Panc1 (cell line): ENCODE measurements around the gene CACNA2D3. TPM values are rescaled to one million over a fixed set of nuclear protein-coding genes. Genes with fewer than 3 reads are reported as not detected.

Experiments
- ATAC-seq: fragments of 200-7000 bp; cut with Tn5 transposase; 2 replicates; pipeline ENCODE4 v1.9.1; 2020; ENCODE audit warnings: mild to moderate bottlenecking, moderate library complexity
- BruUV-seq: library from RNA; stranded (reverse); fragments of 400-500 nt; replicated peaks from 2 replicates; lab custom pipeline; 2021; lab: Mats Ljungman, UMichigan
- CTCF ChIA-PET: fragments of 300-600 bp; sonication (Branson Sonifier 250); formaldehyde crosslinking; loops from one replicate; lab custom pipeline; 2022; ENCODE audit warnings: antibody characterized with exemption; lab: Charles Lee
- POLR2A ChIA-PET: fragments of 300-600 bp; sonication (Branson Sonifier 250); formaldehyde crosslinking; loops from one replicate; lab custom pipeline; 2022; ENCODE audit warnings: antibody characterized with exemption; lab: Charles Lee
- DNase-seq: peaks from one replicate; pipeline ENCODE4 v3.0.0-alpha.2; 2010; ENCODE audit warnings: low read depth, low spot score
- H3K27ac ChIP-seq: 2 replicates; pipeline ENCODE4 v1.5.1; 2011; ENCODE audit warnings: mild to moderate bottlenecking, low read length, inconsistent platforms
- H3K27me3 ChIP-seq: fragments of 200-500 bp; sonication (Bioruptor generic); 2 replicates; pipeline ENCODE4 v1.6.0; 2014; ENCODE audit warnings: low read length, inconsistent platforms; ENCODE audit not compliant: control insufficient read depth, insufficient read depth
- H3K36me3 ChIP-seq: fragments of 200-500 bp; sonication (Bioruptor generic); 2 replicates; pipeline ENCODE4 v1.5.1; 2014; ENCODE audit warnings: inconsistent platforms, mild to moderate bottlenecking, low read length, moderate library complexity; ENCODE audit not compliant: control insufficient read depth, insufficient read depth
- H3K4me1 ChIP-seq: 2 replicates; pipeline ENCODE4 v1.5.1; 2011; ENCODE audit warnings: inconsistent platforms, mild to moderate bottlenecking, low read length, moderate library complexity; ENCODE audit not compliant: control insufficient read depth, insufficient read depth
- H3K4me3 ChIP-seq, 2 experiments: 2 replicates each; pipeline ENCODE4 v1.5.1; 2011 to 2012; ENCODE audit warnings: low read depth in 2 of 2, low read length in 2 of 2, mild to moderate bottlenecking in 2 of 2, inconsistent platforms in 1 of 2, moderate library complexity in 1 of 2
- H3K9me3 ChIP-seq: fragments of 200-500 bp; sonication (Bioruptor generic); 2 replicates; pipeline ENCODE4 v1.5.1; 2014; ENCODE audit warnings: low read depth, mild to moderate bottlenecking, inconsistent platforms, low read length, moderate library complexity; ENCODE audit not compliant: control insufficient read depth, insufficient read depth
- CTCF ChIP-seq: fragments of 450-650 bp; IDR thresholded peaks from 2 replicates; pipeline ENCODE4 v1.5.1; 2017; ENCODE audit warnings: mild to moderate bottlenecking
- POLR2AphosphoS5 ChIP-seq: IDR thresholded peaks from 2 replicates; pipeline ENCODE4 v1.6.1; 2012; ENCODE audit warnings: mild to moderate bottlenecking, low read depth, low read length, moderate library complexity
- SIN3A ChIP-seq: IDR thresholded peaks from 2 replicates; pipeline ENCODE4 v1.6.1; 2012; ENCODE audit warnings: low read depth, mild to moderate bottlenecking, low read length, moderate library complexity, borderline replicate concordance; ENCODE audit not compliant: insufficient read depth
- TCF7L2 ChIP-seq: IDR thresholded peaks from 2 replicates; pipeline ENCODE4 v1.6.1; 2011; ENCODE audit warnings: mild to moderate bottlenecking, low read depth, low read length, inconsistent platforms
- in situ Hi-C: cut with HindIII; loops from 2 replicates; pipeline ENCODE4 v1.10.0; 2016; ENCODE audit warnings: low sequenced_read_pairs, low pct_unique_long_range_greater_than_20kb
- intact Hi-C: fragments of 100-400 bp; cut with micrococcal nuclease; formaldehyde crosslinking; loops from one replicate; pipeline ENCODE4 v1.10.0; 2022; ENCODE audit not compliant: unreplicated experiment
- total RNA-seq: library from RNA; stranded (reverse); gene quantifications from one replicate; pipeline ENCODE4 v1.2.1, GENCODE V29; 2021; ENCODE audit not compliant: unreplicated experiment
- TF ChIP-seq, protein P1 (sequence below), 2 experiments: IDR thresholded peaks; 2 replicates each; pipeline ENCODE4 v1.6.1; 2011 to 2012; ENCODE audit warnings: low read depth in 2 of 2, control low read depth in 1 of 2, low read length in 1 of 2, mild to moderate bottlenecking in 1 of 2, moderate library complexity in 1 of 2; ENCODE audit not compliant: insufficient read depth in 1 of 2

The CACNA2D3 gene
- total RNA-seq, 1 experiment from 2014 or later = 0.41 TPM

DNA sequence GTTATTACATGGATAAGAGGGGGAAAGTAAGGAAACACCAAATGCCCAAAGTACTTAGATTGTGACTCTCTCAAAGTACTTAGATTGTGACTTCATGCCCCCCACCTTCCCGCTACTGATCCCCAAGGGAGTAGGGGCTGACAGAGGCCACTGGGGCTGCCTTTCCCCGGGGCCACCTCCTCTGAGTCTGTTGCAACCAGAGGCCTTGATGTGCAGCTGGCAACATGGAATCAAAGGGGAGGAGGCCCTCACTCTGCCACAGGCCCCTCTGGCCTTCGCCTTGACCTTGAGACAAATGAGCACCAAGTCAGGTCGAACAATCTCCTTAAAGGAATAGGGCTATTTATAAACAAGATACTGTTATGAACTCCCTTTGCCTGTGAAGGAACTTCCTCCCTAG is 743.0 kb downstream of the CACNA2D3 start:
- H3K4me3 ChIP-seq = no peak overlapping the region
- DNase-seq (no peak), ATAC-seq (no peak)
- in situ Hi-C loops (no loop called here), intact Hi-C loops (loop anchor here (10.0 kb wide), 1 partner anchor 619 kb away; the partner anchor contains the start of gene WNT5A)
- no peaks in the 10 kb centered on the region for H3K9me3 ChIP-seq
- ChIA-PET CTCF (no interaction called here), POLR2A (no interaction called here)
- no TSS peak for BruUV-seq
- no peak for TF ChIP-seq CTCF
- no peak for TF ChIP-seq POLR2AphosphoS5
- TF ChIP-seq TCF7L2 = no peak
- no peak for TF ChIP-seq SIN3A
- TF ChIP-seq, protein P1, sequence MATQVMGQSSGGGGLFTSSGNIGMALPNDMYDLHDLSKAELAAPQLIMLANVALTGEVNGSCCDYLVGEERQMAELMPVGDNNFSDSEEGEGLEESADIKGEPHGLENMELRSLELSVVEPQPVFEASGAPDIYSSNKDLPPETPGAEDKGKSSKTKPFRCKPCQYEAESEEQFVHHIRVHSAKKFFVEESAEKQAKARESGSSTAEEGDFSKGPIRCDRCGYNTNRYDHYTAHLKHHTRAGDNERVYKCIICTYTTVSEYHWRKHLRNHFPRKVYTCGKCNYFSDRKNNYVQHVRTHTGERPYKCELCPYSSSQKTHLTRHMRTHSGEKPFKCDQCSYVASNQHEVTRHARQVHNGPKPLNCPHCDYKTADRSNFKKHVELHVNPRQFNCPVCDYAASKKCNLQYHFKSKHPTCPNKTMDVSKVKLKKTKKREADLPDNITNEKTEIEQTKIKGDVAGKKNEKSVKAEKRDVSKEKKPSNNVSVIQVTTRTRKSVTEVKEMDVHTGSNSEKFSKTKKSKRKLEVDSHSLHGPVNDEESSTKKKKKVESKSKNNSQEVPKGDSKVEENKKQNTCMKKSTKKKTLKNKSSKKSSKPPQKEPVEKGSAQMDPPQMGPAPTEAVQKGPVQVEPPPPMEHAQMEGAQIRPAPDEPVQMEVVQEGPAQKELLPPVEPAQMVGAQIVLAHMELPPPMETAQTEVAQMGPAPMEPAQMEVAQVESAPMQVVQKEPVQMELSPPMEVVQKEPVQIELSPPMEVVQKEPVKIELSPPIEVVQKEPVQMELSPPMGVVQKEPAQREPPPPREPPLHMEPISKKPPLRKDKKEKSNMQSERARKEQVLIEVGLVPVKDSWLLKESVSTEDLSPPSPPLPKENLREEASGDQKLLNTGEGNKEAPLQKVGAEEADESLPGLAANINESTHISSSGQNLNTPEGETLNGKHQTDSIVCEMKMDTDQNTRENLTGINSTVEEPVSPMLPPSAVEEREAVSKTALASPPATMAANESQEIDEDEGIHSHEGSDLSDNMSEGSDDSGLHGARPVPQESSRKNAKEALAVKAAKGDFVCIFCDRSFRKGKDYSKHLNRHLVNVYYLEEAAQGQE (IDR thresholded peaks at IDR 0.05; ENCODE audit: insufficient read depth in 1 of 2, low read depth in 2 of 2, low read length in 1 of 2) = no peak
- no peak overlapping the region for H3K27ac ChIP-seq
- H3K36me3 ChIP-seq = no peaks in the 10 kb centered on the region
- H3K4me1 ChIP-seq = no peaks in the 10 kb centered on the region
- no peaks in the 10 kb centered on the region for H3K27me3 ChIP-seq

GRCh38 chr3:54866251-54866650 is 743.9 kb downstream of the CACNA2D3 start:
- DNase-seq (no peak), ATAC-seq (no peak)
- in situ Hi-C loops (no loop called here), intact Hi-C loops (loop anchor here (10.0 kb wide), 1 partner anchor 619 kb away; the partner anchor contains the start of gene WNT5A)
- CTCF ChIA-PET = no interaction called here
- no peaks in the 10 kb centered on the region for H3K4me1 ChIP-seq
- POLR2A ChIA-PET = no interaction called here
- no peak overlapping the region for H3K27ac ChIP-seq
- no peaks in the 10 kb centered on the region for H3K36me3 ChIP-seq
- H3K4me3 ChIP-seq = no peak overlapping the region
- no peaks in the 10 kb centered on the region for H3K9me3 ChIP-seq
- no TSS peak for BruUV-seq
- no peak for TF ChIP-seq TCF7L2
- TF ChIP-seq, protein P1 (IDR thresholded peaks at IDR 0.05; ENCODE audit: insufficient read depth in 1 of 2, low read depth in 2 of 2, low read length in 1 of 2) = no peak
- no peak for TF ChIP-seq SIN3A
- no peak for TF ChIP-seq CTCF
- TF ChIP-seq POLR2AphosphoS5 = no peak
- H3K27me3 ChIP-seq = no peaks in the 10 kb centered on the region
